GM10266 (cell line): ENCODE data around the gene S100A7A.

ENCODE experiments used
- DNase-seq: peaks from one replicate; pipeline ENCODE4 v3.0.0; 2012; ENCODE audit errors: extremely low spot score
- CTCF ChIP-seq: IDR thresholded peaks from 2 replicates; pipeline ENCODE4 v1.5.1; 2012; ENCODE audit warnings: mild to moderate bottlenecking, low read depth; ENCODE audit not compliant: control insufficient read depth, insufficient read depth; ENCODE audit errors: missing control alignments

The S100A7A gene

GRCh38 chr1:153415850-153416570, at the start of gene S100A7A:
Gene S100A7A, plus strand, starts transcription at chr1:153416520. Its CDS starts 1,563 bp downstream, at chr1:153418083.
- DNase-seq: no peak
- TF ChIP-seq CTCF: no peak

- TF ChIP-seq CTCF: no peak
- DNase-seq: no peak
These were observed 49.2 kb upstream of the S100A7A start for GRCh38 chr1:153367090-153367489.

GRCh38 chr1:153368495-153368894, 47.8 kb upstream of the S100A7A start:
- TF ChIP-seq CTCF: no peak
- DNase-seq: no peak

- no peak for DNase-seq
- TF ChIP-seq CTCF: no peak
These were observed 46.2 kb upstream of the S100A7A start for GRCh38 chr1:153370146-153370545.

GRCh38 chr1:153371231-153371630, 45.1 kb upstream of the S100A7A start:
- DNase-seq: no peak
- no peak for TF ChIP-seq CTCF

GRCh38 chr1:153372571-153372970, 43.7 kb upstream of the S100A7A start:
- TF ChIP-seq CTCF: no peak
- no peak for DNase-seq

GRCh38 chr1:153374071-153374470, 42.2 kb upstream of the S100A7A start:
- no peak for TF ChIP-seq CTCF
- DNase-seq: no peak
